BE2C (cell line): ENCODE data around the gene TBC1D22A.

Source experiments
- DNase-seq: peaks from one replicate; pipeline ENCODE4 v3.0.0-alpha.2; 2020
- H3K27me3 ChIP-seq: fragments of 250-450 bp; sonication (Bioruptor Pico); 2 replicates; pipeline ENCODE4 v1.5.1; 2020; ENCODE audit warnings: mild to moderate bottlenecking
- H3K36me3 ChIP-seq: fragments of 250-450 bp; sonication (Bioruptor Pico); 2 replicates; pipeline ENCODE4 v1.5.1; 2020; ENCODE audit warnings: mild to moderate bottlenecking
- H3K4me1 ChIP-seq: fragments of 250-450 bp; sonication (Bioruptor Pico); 2 replicates; pipeline ENCODE4 v1.5.1; 2020
- H3K4me3 ChIP-seq: 2 replicates; pipeline ENCODE4 v1.5.1; 2011; ENCODE audit warnings: low read depth, low read length
- H3K9me3 ChIP-seq: fragments of 250-450 bp; sonication (Bioruptor Pico); 2 replicates; pipeline ENCODE4 v1.5.1; 2020
- TF ChIP-seq, protein P1 (sequence below): IDR thresholded peaks from 2 replicates; pipeline ENCODE4 v1.5.1; 2012; ENCODE audit warnings: mild to moderate bottlenecking, low read depth, low read length

Gene TBC1D22A

DNA sequence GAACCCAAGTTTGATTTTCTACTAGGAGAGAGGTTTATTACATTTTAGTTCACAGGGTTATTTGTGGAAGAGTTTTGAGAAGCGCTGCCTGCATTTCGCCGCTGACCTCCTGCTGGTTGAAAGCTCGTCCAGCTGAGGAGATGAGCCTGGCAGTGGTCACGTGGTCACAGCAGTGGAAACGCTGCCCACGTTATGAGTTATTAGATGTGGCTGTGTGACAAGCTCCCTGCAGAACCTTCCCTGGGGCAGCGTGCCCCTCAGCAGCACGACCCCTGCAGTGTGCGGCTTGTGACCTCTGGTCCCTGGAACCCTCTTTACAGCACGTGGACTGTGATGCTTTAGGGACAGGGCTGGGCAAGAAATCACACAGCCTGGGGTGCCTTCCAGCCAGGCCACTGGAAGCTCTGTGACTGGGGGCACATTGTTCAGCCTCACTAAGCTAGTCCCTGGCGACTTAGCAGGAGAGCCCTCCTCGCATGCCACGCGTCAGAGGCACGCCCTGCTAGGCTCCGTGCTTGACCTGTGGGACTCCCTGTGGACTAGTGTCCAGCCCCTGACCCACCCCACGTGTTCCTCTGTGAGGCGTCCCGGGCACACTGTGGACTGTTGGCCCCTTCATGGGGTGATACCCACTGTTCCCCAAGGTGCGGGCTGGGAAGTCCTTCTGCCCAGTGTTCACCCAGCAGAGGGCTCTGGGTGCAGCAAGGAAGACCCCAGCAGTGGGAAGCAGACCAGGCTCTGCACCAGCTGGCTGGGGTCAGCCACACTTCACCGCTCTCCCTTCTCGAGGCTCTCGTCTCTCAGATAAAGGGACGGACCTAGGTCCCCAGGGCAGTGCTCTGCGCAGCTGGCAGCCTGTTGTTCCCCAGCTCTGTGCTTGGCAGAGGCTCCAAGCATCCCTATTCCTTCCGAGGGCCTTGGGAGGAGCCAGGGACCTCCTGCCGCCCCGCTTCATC lies 349.5 kb downstream of the TBC1D22A start:
- H3K9me3 ChIP-seq = no peaks in the 10 kb centered on the region
- H3K4me3 ChIP-seq = no peak overlapping the region
- TF ChIP-seq, protein P1, sequence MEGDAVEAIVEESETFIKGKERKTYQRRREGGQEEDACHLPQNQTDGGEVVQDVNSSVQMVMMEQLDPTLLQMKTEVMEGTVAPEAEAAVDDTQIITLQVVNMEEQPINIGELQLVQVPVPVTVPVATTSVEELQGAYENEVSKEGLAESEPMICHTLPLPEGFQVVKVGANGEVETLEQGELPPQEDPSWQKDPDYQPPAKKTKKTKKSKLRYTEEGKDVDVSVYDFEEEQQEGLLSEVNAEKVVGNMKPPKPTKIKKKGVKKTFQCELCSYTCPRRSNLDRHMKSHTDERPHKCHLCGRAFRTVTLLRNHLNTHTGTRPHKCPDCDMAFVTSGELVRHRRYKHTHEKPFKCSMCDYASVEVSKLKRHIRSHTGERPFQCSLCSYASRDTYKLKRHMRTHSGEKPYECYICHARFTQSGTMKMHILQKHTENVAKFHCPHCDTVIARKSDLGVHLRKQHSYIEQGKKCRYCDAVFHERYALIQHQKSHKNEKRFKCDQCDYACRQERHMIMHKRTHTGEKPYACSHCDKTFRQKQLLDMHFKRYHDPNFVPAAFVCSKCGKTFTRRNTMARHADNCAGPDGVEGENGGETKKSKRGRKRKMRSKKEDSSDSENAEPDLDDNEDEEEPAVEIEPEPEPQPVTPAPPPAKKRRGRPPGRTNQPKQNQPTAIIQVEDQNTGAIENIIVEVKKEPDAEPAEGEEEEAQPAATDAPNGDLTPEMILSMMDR = no peak
- H3K27me3 ChIP-seq = no peaks in the 10 kb centered on the region
- DNase-seq = no peak
- peaks cover 4% of the 10 kb centered on the region; the same call in 1 of the 2 replicates for H3K4me1 ChIP-seq
- no peaks in the 10 kb centered on the region for H3K36me3 ChIP-seq

DNA sequence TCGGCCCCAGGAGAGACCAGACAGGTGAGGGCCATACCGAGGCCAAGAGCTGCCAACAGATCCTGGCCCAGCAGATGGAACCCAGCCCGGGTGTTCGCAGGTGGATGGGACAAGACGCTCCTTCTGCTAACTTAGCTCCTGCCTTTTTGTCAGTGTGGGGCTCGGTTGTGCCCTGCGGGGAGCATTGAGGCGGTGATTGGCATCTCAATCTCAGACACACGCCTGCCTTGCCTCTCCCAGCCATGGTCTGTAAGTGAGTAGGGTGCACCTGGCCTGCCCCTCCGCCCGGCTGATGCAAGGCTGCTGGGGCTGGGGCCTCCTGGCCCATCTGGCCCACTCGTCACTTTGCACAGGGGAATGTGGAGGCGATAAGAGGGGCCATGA lies 350.1 kb downstream of the TBC1D22A start:
- Histone ChIP-seq H3K4me1 (peaks cover 4% of the 10 kb centered on the region; the same call in 1 of the 2 replicates), H3K36me3 (no peaks in the 10 kb centered on the region), H3K9me3 (no peaks in the 10 kb centered on the region), H3K4me3 (no peak overlapping the region), H3K27me3 (no peaks in the 10 kb centered on the region)
- TF ChIP-seq, protein P1 = no peak
- DNase-seq = no peak

DNA sequence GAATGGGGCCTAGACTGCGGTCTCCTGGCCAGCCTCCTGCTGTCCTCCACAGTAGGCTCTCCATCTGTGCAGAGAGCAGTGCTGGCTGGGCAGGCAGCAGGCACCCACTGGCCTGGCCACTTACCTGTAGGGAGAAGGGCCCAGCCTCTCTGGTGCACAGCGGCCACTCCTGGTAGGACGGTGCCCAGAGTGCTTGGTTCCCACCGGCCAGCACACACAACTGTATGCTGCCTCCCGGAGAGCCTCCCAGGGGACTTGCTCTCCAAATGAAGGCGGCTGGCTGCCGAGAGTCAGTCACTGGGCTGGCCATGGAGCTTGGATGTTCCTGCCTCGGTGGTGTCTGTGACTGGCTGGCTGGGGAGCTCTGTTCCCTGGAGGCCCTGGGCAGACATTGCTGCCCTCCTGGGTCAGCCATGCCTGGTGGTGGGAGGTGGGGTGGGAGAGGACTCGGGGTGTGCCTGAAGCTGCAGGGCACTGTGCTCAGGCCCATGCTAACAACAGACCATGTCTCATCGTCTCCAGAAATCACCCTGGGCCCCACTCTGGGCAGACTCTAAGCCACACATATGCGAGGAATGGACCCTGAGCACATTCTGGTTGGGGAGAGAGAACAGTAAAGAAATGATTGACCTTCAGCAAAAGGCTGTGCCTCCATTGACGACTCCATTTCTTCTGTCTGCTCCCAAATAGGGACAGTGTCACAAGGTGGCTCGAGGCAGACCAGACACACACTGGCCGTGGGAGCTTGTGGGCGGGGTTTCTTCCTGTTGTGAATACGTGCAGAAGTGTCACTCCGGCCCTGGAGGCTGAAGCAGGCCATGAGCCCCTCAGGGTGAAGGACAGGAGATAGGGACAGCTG lies 350.8 kb downstream of the TBC1D22A start:
- Histone ChIP-seq H3K27me3 (no peaks in the 10 kb centered on the region), H3K4me3 (no peak overlapping the region), H3K4me1 (peaks cover 4% of the 10 kb centered on the region; the same call in 1 of the 2 replicates), H3K9me3 (no peaks in the 10 kb centered on the region), H3K36me3 (no peaks in the 10 kb centered on the region)
- DNase-seq = peak; percentile 63
- TF ChIP-seq, protein P1 = no peak

DNA sequence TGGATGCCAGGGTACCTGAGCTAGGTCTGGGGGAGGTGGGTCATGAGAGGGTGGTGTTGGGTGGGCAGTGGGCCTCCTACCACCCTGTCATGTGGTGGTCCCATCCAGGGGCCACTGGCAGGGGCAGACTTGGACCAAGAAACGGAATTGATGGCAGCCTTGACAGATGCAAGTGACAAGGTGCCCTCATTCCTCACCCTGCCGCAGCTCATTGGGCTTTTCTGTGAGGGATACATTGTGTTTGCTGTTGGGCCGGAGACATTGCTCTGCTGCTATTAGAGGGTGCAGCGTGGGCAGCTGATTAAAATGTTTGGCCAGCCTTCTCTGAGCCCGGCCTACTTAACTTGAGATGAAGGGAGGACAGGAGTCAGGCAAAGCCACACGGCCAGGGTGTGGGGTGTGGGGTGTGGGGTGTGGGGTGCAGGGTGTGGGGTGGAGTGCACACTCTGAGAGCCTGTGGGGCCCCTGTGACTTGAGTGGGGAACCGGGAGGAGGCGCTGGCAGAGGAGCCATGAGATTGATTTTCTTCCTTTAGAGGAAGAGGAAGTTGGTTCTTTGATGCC lies 351.5 kb downstream of the TBC1D22A start:
- H3K27me3 ChIP-seq = no peaks in the 10 kb centered on the region
- TF ChIP-seq, protein P1 = no peak
- no peaks in the 10 kb centered on the region for H3K9me3 ChIP-seq
- H3K4me1 ChIP-seq = peaks cover 4% of the 10 kb centered on the region; the same call in 1 of the 2 replicates
- H3K4me3 ChIP-seq = no peak overlapping the region
- no peak for DNase-seq
- H3K36me3 ChIP-seq = no peaks in the 10 kb centered on the region

DNA sequence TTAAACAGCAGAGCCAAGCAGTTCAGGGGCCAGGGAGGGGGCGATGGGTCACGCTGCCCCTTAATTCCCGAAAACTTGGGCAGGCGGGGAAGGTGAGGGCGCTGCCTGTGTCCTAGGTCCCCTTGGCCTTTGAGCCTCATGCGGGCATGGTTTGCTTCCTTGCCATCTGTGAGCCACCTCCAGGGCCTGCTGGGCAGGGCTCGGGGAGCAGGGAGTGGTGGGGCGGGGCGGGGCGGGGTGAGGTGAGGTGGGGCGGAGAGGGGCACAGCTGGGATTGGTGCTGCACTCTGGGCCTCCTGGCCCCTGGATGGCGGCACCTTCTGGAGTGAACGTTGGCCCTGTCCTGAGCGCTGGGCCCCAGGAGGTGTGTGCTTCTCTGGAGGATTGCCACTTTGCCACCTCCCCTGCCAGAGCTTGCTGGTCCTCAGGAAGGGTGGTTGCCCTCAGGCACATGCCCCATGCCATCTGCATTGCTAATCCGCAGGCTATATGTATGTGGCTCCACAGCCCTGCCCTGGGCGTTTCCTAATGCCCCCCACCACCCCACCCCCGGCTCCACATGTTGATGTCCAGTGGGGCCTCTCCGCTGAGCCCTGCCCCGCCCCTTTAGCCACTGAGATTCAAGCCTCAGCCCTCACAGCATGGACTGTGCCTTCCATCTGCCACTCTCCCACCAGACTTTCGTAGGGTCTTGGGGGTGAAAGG lies 352.5 kb downstream of the TBC1D22A start:
- H3K36me3 ChIP-seq = no peaks in the 10 kb centered on the region
- H3K9me3 ChIP-seq = no peaks in the 10 kb centered on the region
- no peaks in the 10 kb centered on the region for H3K27me3 ChIP-seq
- DNase-seq = no peak
- no peak overlapping the region for H3K4me3 ChIP-seq
- H3K4me1 ChIP-seq = peaks cover 4% of the 10 kb centered on the region; the same call in 1 of the 2 replicates
- TF ChIP-seq, protein P1 = no peak
